ENCODE data around the gene NCAPG2. TPM values are rescaled to one million over a fixed set of nuclear protein-coding genes. Genes with fewer than 3 reads are reported as not detected.

NCAPG2 gene
- polyA plus RNA-seq, 3 donors = 1.1 to 3.1 (median 1.7) TPM

GRCh38 chr7:158649279-158649678 lies 55.3 kb downstream of the NCAPG2 start:
- no peaks in the 10 kb centered on the region for H3K9me3 ChIP-seq (replicated peaks in 1 of 2; ENCODE audit: control insufficient read depth in 1 of 2, insufficient read depth in 1 of 2, low read length in 2 of 2)
- no CpG with 5 or more reads among the region's 2 CpGs for WGBS (ENCODE audit: insufficient coverage)
- DNase-seq = no peak
- no peaks in the 10 kb centered on the region for H3K27me3 Mint-ChIP-seq (ENCODE audit: low read depth in 3 of 3)
- H3K9me3 Mint-ChIP-seq = peaks cover 0 to 4% (median 0%) of the 10 kb centered on the region in 7 donors
- H3K4me1 Mint-ChIP-seq = no peaks in the 10 kb centered on the region
- H3K4me3 Mint-ChIP-seq = no peak overlapping the region
- H3K4me1 ChIP-seq (ENCODE audit: control insufficient read depth in 1 of 2, insufficient read depth in 2 of 2, low read length in 2 of 2) = no peaks in the 10 kb centered on the region
- no peak overlapping the region for H3K27ac ChIP-seq (ENCODE audit: low read depth in 1 of 2, low read length in 2 of 2)
- H3K4me3 ChIP-seq (replicated peaks in 1 of 3; ENCODE audit: low read depth in 2 of 3, low read length in 3 of 3) = no peak overlapping the region
- H3K27ac Mint-ChIP-seq = no peak overlapping the region
- H3K27me3 ChIP-seq (ENCODE audit: control insufficient read depth in 2 of 2, insufficient read depth in 2 of 2, low read length in 2 of 2) = no peaks in the 10 kb centered on the region
- TF ChIP-seq CTCF (IDR thresholded peaks at IDR 0.05) = no peak
- intact Hi-C loops (cut with micrococcal nuclease) = no loop called here
- H3K9ac ChIP-seq (ENCODE audit: insufficient read depth, low read length, poor library complexity, severe bottlenecking) = no peak overlapping the region
- H3K79me2 ChIP-seq (ENCODE audit: insufficient read depth, low read length) = peaks cover 20% of the 10 kb centered on the region
- H2AFZ ChIP-seq (ENCODE audit: insufficient read depth, low read depth, low read length, poor library complexity, severe bottlenecking) = no peak overlapping the region
- peaks cover 63 to 95% of the 10 kb centered on the region in 2 donors for H3K36me3 ChIP-seq (replicated peaks in 1 of 2; ENCODE audit: control insufficient read depth in 1 of 2, insufficient read depth in 2 of 2, low read length in 2 of 2)
- H3K4me2 ChIP-seq (replicated peaks; ENCODE audit: extremely low read depth, low read length, poor library complexity, severe bottlenecking) = no peak overlapping the region
- no peaks in the 10 kb centered on the region for H4K20me1 ChIP-seq (ENCODE audit: insufficient read depth, low read length)
- H3K36me3 Mint-ChIP-seq = peaks cover 63 to 88% of the 10 kb centered on the region in 2 donors

DNA sequence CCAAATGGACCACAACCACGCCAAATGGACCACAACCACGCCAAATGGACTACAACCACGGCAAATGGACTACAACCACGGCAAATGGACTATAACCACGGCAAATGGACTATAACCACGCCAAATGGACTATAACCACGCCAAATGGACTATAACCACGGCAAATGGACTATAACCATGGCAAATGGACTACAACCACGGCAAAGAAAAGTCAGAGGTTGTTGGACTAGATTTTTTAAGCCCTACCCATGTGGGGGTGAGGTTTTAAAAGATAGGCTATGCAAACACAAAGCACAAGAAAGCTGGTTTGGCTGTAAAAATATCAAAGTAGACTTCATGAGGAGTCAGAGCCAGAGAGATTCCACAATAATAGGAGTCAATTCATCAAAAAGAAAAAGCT lies 55.8 kb downstream of the NCAPG2 start:
- Histone ChIP-seq H3K9me3 (replicated peaks in 1 of 2; ENCODE audit: control insufficient read depth in 1 of 2, insufficient read depth in 1 of 2, low read length in 2 of 2) (no peaks in the 10 kb centered on the region), H3K27me3 (ENCODE audit: control insufficient read depth in 2 of 2, insufficient read depth in 2 of 2, low read length in 2 of 2) (no peaks in the 10 kb centered on the region), H3K27ac (ENCODE audit: low read depth in 1 of 2, low read length in 2 of 2) (no peak overlapping the region), H3K4me2 (replicated peaks; ENCODE audit: extremely low read depth, low read length, poor library complexity, severe bottlenecking) (no peak overlapping the region), H3K9ac (ENCODE audit: insufficient read depth, low read length, poor library complexity, severe bottlenecking) (no peak overlapping the region), H3K4me3 (replicated peaks in 1 of 3; ENCODE audit: low read depth in 2 of 3, low read length in 3 of 3) (no peak overlapping the region), H4K20me1 (ENCODE audit: insufficient read depth, low read length) (no peaks in the 10 kb centered on the region), H3K4me1 (ENCODE audit: control insufficient read depth in 1 of 2, insufficient read depth in 2 of 2, low read length in 2 of 2) (no peaks in the 10 kb centered on the region), H2AFZ (ENCODE audit: insufficient read depth, low read depth, low read length, poor library complexity, severe bottlenecking) (no peak overlapping the region), H3K36me3 (replicated peaks in 1 of 2; ENCODE audit: control insufficient read depth in 1 of 2, insufficient read depth in 2 of 2, low read length in 2 of 2) (peaks cover 63 to 95% of the 10 kb centered on the region in 2 donors), H3K79me2 (ENCODE audit: insufficient read depth, low read length) (peaks cover 20% of the 10 kb centered on the region)
- TF ChIP-seq CTCF (IDR thresholded peaks at IDR 0.05) = no peak
- no peaks in the 10 kb centered on the region for H3K4me1 Mint-ChIP-seq
- no peak for DNase-seq
- peaks cover 64 to 88% of the 10 kb centered on the region in 2 donors for H3K36me3 Mint-ChIP-seq
- no peaks in the 10 kb centered on the region for H3K27me3 Mint-ChIP-seq (ENCODE audit: low read depth in 3 of 3)
- H3K27ac Mint-ChIP-seq = peak overlapping the region in 1 of 7 donors; percentile 20
- H3K9me3 Mint-ChIP-seq = peaks cover 0 to 4% (median 0%) of the 10 kb centered on the region in 7 donors
- WGBS (ENCODE audit: insufficient coverage) = no CpG with 5 or more reads among the region's 9 CpGs
- intact Hi-C loops (cut with micrococcal nuclease) = no loop called here
- no peak overlapping the region for H3K4me3 Mint-ChIP-seq
